Esophagus mucosa (tissue), 1 donor: ENCODE data around the gene TRIM5. TPM values are rescaled to one million over a fixed set of nuclear protein-coding genes. Genes with fewer than 3 reads are reported as not detected.
"Not testable (repeated sequence)": the region's sequence is repeated elsewhere in the genome, so short reads cannot be mapped to it uniquely, and the experiment has no call there.

Experiments
- ATAC-seq: fragments of 200-7000 bp; cut with Tn5 transposase; one replicate; pipeline ENCODE4 v1.9.1; 2020
- total RNA-seq: library from RNA; stranded (reverse); gene quantifications from one replicate; pipeline ENCODE4 v1.2.4, GENCODE V29; 2023
- donor health status: DM: yes; HTN: yes; CAD: no.

The TRIM5 gene
- 8.8 TPM for total RNA-seq

DNA sequence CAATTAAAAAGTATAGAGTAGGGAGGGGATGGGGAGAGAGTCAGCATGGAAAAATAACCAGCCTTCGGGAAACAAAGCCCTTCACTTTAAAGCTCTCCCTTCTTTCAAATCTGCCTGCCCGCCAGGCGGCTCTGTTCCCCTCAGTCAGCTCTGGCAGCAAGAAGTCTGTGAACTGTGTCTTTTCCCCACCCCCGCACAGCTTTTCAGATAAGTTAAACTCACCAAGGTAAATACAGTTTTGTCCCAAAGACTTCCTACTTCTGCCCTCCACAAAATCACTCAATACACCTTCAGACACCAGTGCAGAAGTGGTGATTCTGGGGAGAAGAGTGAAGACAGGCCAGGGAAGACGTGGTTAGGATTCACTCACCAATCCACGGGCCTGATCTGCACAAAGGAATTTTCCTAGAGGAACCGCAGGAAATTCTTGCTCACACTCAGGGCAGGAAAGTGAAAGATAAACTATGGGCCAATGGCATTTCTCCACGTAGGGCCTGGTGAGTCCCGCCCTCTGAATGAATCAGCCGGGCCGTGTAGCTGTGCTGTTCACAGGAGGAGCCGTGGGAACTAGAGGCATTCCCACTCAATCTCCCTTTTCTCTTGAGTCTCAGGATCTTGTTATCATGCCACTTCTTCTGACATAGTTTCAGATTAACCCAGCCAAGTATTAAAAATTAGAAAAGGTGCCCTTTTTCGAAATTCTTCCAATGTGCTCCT, at the start of gene TRIM5:
Gene TRIM5 (minus strand): TSS at position 429 of the 717 bp plus-strand sequence. CDS start 4,897 bp downstream, outside the sequence.
- ATAC-seq: peak; percentile 98

- ATAC-seq: no peak
Observed at GRCh38 chr11:5727691-5728090, 42.8 kb upstream of the TRIM5 start.

GRCh38 chr11:5726351-5726750, 41.5 kb upstream of the TRIM5 start:
- ATAC-seq: no peak

DNA sequence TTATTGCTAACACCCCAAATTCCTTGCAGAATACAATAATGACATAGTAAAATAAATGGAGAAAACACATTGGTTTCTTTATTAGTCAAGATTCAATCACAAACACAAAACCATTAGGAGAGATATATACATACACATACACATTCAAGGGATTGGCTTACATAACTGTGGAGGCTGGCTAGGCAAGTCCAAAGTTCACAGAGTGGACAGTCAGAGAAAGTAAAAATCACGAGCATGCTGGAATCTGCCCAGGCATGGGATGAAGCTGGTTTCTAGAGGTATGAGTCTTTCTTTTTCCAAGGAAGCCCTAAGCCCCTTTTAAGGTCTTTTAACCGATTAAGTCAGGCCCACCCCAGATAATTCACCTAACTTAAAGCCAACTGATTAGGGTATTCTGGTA, 37.7 kb upstream of the TRIM5 start:
- ATAC-seq: no peak

DNA sequence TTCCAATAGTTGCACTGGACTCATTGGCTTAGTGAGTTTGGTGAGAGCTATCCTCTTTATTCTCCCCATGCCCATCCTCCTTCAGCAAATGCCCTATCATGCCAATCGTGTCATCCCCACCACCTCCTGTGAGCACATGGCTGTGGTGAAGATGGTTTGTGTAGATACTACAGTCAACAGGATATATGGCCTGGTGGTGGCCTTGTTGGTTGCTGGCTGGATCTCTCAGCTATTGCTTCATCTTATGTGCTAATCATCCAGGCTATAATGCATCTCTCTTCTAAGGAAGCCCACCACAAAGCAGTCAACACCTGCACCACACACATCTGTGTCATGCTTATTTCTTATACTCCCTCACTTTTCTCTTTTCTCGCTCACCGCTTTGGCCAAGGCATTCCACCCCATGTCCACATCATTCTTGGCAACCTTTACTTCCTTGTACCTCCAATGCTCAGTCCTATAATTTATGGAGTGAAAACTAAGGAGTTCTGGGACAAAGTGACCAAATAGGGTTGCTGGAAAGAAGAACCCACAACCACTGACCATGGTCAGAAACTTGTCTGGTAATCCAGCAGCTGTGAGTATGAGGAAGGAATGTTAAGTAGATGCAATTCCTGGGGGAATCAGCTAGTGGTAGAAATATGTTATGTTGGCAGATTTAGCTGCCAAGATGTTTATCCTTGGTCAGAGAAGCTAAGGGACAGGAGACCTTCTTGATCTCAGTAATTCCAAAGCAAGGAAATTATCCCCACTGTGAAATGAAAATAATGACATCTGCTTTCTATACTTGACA, 35.0 kb upstream of the TRIM5 start:
- no peak for ATAC-seq

DNA sequence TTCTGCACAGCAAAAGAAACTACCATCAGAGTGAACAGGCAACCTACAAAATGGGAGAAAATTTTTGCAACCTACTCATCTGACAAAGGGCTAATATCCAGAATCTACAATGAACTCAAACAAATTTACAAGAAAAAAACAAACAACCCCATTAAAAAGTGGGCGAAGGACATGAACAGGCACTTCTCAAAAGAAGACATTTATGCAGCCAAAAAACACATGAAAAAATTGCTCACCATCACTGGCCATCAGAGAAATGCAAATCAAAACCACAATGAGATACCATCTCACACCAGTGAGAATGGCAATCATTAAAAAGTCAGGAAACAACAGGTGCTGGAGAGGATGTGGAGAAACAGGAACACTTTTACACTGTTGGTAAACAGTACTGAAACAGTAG, 31.6 kb upstream of the TRIM5 start:
- ATAC-seq: not testable (repeated sequence)

DNA sequence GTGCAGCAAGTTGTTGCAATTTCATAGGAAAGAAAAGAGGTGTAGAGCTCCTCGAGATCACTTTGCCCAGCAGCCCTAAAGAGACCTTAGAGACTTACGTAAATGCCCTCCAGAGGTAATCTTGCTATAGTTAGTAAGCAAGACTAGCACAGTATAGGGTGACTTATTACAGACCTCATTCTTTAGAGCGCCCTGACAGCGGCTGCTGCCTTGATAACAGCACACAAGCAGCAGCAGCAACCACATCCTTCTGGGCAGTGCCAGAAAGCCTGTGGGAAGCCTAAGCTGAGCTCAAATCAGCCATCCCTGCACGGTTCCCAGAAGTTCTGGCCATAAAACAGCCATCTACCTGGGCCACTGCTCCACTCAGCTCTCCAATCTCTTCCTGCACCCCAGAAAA, 28.8 kb upstream of the TRIM5 start:
- ATAC-seq: no peak

- ATAC-seq: peak; percentile 45
Observed at GRCh38 chr11:5712507-5712906, 27.6 kb upstream of the TRIM5 start.

- no peak for ATAC-seq
Observed at GRCh38 chr11:5705688-5706087, 20.8 kb upstream of the TRIM5 start.

GRCh38 chr11:5703741-5704536, 19.1 kb upstream of the TRIM5 start:
- no peak for ATAC-seq

DNA sequence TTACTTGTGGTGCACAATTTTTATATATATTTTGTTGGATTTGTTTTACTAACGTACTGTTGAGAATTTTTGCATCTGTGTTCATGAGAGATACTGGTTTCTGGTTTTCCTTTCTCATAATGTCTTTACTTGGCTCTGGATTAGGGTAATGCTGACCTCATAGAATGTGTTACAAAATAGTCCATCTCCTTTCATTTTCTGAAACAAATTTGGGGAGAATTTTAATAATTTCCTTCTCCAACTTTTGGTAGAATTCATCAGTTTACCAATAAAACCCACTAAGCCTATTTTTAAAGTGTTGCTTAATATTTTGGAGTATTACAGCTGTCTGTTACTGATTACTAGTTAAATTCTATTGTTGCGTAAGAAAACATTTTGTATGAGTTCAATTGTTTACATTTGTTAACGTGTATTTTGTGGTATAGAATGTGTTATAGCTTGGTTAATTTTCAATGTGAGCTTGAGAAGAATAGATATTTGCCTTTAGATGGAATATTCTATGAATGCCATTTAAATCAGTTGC, 16.2 kb upstream of the TRIM5 start:
- ATAC-seq: no peak

GRCh38 chr11:5700421-5701054, 15.7 kb upstream of the TRIM5 start:
- no peak for ATAC-seq

DNA sequence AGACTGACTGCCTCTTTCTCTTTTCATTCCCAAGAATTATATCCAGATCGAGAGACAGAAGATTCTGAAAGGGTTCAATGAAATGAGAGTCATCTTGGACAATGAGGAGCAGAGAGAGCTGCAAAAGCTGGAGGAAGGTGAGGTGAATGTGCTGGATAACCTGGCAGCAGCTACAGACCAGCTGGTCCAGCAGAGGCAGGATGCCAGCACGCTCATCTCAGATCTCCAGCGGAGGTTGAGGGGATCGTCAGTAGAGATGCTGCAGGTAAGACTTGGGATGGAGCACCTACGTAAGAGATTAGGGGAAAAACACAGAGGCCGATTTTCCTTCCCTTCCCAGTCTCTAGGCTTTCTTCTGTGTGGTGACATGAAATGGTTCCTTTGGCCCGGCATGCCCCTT, 13.4 kb upstream of the TRIM5 start:
- no peak for ATAC-seq

- no peak for ATAC-seq
Observed at GRCh38 chr11:5696210-5696609, 11.3 kb upstream of the TRIM5 start.

DNA sequence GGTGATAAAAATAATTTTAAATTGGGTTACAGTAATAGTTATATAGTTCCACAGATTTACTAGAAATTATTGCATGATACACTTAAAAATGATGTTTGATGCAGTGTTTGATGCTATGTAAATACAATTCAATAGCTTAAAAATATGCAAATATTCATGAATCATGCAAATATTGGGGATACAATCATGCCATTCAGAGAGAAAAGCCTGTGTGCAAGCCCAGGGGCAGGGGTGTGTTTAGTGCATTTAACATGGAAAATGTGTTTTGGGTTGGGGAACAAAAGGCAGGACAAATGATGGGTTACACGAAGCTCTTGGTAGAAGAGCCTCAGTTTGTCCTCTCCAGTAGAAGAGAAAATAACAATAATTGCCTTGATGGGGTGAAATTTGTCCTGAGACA, 10.7 kb upstream of the TRIM5 start:
- no peak for ATAC-seq

DNA sequence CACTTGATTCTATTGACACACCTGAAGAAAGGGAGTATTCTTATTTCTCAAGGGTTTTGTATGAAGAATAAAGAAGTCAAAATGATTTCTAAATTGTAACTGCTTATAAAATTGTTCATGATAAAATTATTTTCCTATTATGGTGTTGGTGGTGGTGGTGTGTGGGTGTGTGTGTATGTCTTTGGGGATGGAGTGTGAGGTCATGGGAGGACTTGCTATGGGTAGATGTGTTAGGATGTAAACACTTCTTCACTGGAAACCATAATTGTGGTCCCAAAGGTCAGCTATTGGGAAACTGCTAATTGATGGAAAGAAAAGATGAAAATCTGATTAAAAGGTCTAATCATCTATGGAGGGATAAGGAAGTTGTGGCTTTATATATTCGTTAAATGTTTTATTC, 9.8 kb upstream of the TRIM5 start:
- no peak for ATAC-seq

- ATAC-seq: no peak
Observed at GRCh38 chr11:5691964-5692361, 7.1 kb upstream of the TRIM5 start.

- not testable (repeated sequence) for ATAC-seq
Observed at GRCh38 chr11:5691238-5691963, 6.5 kb upstream of the TRIM5 start.

DNA sequence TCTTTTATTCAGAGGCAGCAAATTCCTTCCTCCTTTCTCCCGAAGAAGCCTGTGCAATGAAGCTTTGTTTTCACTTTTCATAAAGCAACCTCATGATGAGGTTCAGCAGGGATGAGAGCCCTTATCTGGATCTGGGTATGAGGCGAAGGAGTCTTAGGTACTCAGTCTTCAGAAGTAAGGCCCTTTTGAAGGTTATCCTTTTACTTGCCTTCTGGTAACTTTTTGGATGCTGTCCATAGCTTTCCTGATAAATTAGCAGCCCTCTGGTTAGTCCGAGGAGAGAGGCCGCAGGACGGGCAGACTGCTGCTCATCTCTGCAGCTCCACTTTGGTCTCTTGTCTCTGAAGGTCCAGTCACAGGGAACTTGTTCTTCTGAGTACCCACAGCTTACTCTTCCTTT, 5.9 kb upstream of the TRIM5 start:
- ATAC-seq: no peak

GRCh38 chr11:5690216-5690615, 5.3 kb upstream of the TRIM5 start:
- no peak for ATAC-seq

- peak; percentile 76 for ATAC-seq
Observed at GRCh38 chr11:5689551-5689983, 4.7 kb upstream of the TRIM5 start, which contains the start of gene TRIM22. TRIM22 (plus strand) TSS chr11:5689790; CDS start chr11:5696233, 6,443 bp downstream.

DNA sequence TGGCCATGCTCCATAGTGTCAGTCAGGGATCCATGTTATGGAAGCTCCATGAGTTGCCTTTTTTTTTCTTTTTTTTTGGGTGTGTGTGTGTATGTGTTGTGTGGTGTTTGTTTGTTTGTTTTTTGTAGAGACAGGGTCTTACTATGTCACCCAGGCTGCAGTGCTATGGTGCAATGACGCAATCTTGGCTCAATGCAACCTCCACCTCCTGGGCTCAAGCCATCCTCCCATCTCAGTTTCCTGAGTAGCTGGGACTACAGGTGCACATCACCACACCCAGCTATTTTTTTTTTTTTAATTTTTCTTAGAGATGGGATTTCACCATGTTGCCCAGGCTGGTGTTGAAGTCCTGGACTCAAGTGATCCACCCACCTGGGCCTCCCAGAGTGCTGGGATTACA, 3.6 kb upstream of the TRIM5 start:
- no peak for ATAC-seq
